Measurements from ENCODE around the gene ROR1.

ROR1 gene

DNA sequence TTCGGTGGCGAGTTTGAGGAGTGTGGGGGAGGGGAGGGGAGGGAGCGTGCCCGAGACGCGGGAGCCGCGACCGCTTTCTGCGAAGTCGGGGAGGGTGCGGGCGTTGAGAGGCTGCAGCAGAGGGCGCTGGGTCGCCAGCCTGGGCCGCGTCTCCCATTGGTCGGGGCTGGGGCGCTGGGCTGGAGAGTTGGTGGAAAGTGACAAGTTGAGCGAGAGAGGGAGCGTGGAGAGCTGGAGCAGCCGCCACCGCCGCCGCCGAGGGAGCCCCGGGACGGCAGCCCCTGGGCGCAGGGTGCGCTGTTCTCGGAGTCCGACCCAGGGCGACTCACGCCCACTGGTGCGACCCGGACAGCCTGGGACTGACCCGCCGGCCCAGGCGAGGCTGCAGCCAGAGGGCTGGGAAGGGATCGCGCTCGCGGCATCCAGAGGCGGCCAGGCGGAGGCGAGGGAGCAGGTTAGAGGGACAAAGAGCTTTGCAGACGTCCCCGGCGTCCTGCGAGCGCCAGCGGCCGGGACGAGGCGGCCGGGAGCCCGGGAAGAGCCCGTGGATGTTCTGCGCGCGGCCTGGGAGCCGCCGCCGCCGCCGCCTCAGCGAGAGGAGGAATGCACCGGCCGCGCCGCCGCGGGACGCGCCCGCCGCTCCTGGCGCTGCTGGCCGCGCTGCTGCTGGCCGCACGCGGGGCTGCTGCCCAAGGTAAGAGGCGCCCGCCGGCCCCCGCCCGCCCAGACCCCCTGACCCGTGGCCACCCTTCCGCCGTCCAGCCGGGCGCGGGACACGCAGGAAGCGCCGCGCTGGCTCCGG, at the start of gene ROR1:
TSS of gene ROR1 (plus strand) at position 203 of the 802 bp plus-strand sequence.
- H3K36me3 Mint-ChIP-seq = no peaks in the 10 kb centered on the region
- no peaks in the 10 kb centered on the region for H3K9me3 Mint-ChIP-seq (ENCODE audit: low read depth)
- H3K4me1 Mint-ChIP-seq (ENCODE audit: low read depth) = peaks cover 19% of the 10 kb centered on the region
- H3K4me3 Mint-ChIP-seq = peak within 1 kb of the TSS; percentile 76
- no peak within 1 kb of the TSS for H3K27ac Mint-ChIP-seq
- peaks cover 41% of the 10 kb centered on the region for H3K27me3 Mint-ChIP-seq

DNA sequence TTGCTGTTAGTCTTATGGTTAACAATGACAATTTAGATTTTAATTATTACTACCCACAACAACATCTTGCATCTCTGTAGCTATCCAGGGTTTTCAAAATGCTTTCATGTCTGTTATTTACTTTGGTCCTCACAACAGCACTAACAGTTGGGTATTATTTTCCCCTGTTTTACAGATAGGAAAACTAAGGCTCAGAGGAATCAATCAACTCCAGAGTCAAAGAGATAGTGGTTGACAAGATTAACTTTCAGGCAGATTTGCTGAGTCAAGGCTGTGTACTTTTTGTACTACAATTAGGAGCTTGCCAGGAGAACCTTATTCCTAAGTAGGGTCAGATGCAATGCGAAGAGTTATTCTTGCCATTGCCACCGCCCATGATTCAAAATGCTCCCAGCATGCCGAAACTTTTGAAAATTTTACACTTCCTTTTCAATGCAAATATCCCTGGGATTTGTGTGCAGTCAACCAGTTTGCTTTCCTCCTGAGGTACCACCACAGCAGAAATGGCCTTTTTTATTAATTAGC, 49.4 kb upstream of the ROR1 start:
- H3K4me3 Mint-ChIP-seq = no peak overlapping the region
- peaks cover 2% of the 10 kb centered on the region for H3K36me3 Mint-ChIP-seq
- H3K9me3 Mint-ChIP-seq (ENCODE audit: low read depth) = no peaks in the 10 kb centered on the region
- H3K4me1 Mint-ChIP-seq (ENCODE audit: low read depth) = no peaks in the 10 kb centered on the region
- H3K27me3 Mint-ChIP-seq = peaks cover 2% of the 10 kb centered on the region
- no peak overlapping the region for H3K27ac Mint-ChIP-seq

DNA sequence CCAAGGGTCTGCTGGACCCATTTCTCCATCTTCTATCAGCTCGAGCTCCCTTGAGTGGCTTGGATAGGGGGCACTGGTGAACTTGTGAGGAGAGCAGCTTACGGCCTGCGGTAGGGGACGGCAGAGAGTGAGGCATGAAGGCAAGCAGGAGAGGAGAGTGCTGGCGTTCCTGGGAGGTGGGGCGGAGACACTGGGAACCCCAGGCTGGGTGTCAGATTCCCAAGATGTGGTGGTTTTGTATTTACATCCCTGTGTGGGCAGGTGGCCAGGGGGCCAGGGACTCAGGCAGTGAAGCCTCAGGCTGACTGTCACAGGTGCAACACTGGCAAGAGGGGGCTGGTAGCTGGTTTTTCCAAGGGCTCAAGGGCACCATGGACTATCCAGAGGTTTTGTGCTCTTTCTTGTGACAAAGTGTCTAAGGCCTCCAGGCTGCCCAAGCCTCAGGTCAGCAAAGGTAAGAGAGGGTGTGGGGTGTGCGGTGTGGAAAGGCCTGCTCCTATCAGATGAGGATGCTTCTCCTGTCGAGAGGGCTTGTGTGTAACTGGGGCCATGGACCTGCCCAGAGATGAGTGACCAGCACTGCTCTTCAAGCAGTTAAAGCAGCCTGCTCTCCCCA, 45.1 kb upstream of the ROR1 start:
- Mint-ChIP-seq H3K27ac (no peak overlapping the region), H3K4me1 (ENCODE audit: low read depth) (no peaks in the 10 kb centered on the region), H3K36me3 (peaks cover 2% of the 10 kb centered on the region), H3K9me3 (ENCODE audit: low read depth) (no peaks in the 10 kb centered on the region), H3K27me3 (no peaks in the 10 kb centered on the region), H3K4me3 (no peak overlapping the region)

DNA sequence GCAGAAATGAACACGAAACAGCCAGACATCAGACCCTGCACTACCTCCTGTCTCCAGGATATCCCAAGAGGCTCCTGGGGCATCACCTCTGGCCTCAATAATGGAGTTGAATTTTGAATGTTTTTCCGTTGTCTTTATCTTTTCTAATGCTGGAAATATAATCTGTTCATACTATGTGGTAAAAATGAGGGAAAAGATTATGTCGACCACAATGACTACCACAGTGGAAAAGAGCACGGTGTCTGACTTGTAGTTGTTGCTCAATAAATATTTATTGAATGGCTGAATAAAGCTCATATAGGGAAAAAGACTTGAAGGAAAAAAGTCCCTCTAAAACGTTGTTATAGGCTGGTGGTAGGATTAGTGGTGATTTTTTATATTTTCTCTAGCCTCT, 44.6 kb upstream of the ROR1 start:
- no peaks in the 10 kb centered on the region for H3K9me3 Mint-ChIP-seq (ENCODE audit: low read depth)
- no peak overlapping the region for H3K27ac Mint-ChIP-seq
- H3K27me3 Mint-ChIP-seq = no peaks in the 10 kb centered on the region
- H3K4me3 Mint-ChIP-seq = no peak overlapping the region
- H3K36me3 Mint-ChIP-seq = peaks cover 2% of the 10 kb centered on the region
- H3K4me1 Mint-ChIP-seq (ENCODE audit: low read depth) = no peaks in the 10 kb centered on the region

DNA sequence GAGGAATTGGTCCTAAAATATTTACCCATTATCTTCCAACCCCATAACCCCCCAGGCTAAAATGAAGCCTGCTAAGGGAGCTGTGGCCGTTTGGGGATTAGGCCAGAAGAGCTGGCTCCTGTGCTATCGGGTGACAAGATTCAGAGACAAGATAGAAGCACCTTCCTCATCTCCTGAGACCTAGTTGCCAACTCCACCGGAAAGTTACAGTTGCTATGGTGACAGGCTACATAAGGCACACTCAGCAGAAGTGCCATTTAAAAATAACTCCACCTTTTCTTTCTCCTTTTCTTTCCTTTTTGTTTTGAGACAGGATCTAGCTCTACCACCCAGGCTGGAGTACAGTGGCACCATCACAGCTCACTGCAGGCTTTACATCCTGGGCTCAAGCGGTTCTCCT, 43.6 kb upstream of the ROR1 start:
- no peak overlapping the region for H3K27ac Mint-ChIP-seq
- no peaks in the 10 kb centered on the region for H3K4me1 Mint-ChIP-seq (ENCODE audit: low read depth)

DNA sequence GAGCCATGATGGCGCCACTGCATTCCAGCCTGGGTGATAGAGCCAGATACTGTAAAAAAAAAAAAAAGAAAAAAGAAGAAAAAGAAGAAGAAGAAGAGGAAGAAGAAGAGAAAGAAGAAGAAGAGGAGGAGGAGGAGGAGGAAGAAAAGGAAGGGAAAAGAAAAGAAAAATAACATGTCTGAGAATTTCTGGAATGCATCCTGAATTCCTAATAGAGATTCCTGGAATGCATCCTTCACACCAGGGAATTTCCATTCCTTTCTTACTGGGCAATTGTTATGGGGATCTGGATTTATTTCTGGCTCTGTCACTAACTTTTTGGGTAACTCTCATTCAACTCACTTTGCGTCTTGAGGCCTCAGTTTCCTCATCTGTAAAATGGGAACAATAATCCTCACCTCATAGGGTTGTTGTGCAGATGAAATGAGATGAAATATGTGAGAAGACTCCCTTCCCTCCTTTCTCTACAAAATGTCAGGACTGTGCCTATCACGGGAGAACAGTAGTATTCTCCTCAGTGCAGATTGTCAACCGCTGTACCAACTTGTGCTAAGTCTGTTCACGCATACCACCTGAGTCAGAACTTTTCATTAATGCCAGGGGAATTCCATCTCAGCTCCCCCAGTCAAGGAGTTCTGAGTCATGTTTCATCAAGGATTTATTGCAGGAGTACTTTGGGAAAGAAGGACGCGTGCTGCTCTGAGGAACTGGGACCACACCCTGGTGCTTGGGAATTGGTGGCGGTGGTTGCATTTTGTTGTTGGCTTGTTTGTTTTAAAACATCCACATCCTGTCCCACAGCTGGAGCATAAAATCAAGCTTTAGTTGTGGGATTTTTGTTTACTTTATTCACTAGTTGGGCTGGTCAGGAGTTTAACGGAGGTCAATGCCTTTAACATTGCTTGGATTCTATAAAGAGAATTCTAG, 42.4 kb upstream of the ROR1 start:
- peaks cover 2% of the 10 kb centered on the region for H3K36me3 Mint-ChIP-seq
- H3K27ac Mint-ChIP-seq = no peak overlapping the region
- no peaks in the 10 kb centered on the region for H3K9me3 Mint-ChIP-seq (ENCODE audit: low read depth)
- no peaks in the 10 kb centered on the region for H3K27me3 Mint-ChIP-seq
- H3K4me3 Mint-ChIP-seq = no peak overlapping the region
- H3K4me1 Mint-ChIP-seq (ENCODE audit: low read depth) = no peaks in the 10 kb centered on the region

More for the DNA sequence above, 43.6 kb upstream of the ROR1 start:
- Mint-ChIP-seq H3K36me3 (peaks cover 2% of the 10 kb centered on the region), H3K4me3 (no peak overlapping the region), H3K27me3 (no peaks in the 10 kb centered on the region), H3K9me3 (ENCODE audit: low read depth) (no peaks in the 10 kb centered on the region)

DNA sequence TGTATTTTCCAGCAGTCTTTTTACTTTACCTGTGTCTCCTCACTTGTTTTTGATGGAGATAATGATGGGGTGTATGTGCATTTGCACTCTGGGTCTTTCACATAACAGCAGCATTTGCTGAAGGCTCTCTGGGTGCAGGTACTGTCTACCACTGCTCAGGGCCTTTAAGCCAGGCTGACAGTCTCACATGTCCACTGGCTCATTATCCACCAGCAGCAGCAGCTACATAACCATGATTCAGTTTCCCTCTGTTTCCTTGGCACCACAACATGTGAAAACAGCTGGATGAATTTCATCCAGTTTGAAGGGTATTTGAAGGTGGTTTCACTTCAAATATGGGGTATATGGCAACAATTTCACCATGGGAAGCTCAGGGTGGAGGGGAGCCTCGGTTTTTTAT, 41.2 kb upstream of the ROR1 start:
- no peaks in the 10 kb centered on the region for H3K36me3 Mint-ChIP-seq
- H3K9me3 Mint-ChIP-seq (ENCODE audit: low read depth) = no peaks in the 10 kb centered on the region
- H3K27ac Mint-ChIP-seq = no peak overlapping the region
- H3K27me3 Mint-ChIP-seq = no peaks in the 10 kb centered on the region
- H3K4me3 Mint-ChIP-seq = no peak overlapping the region
- H3K4me1 Mint-ChIP-seq (ENCODE audit: low read depth) = no peaks in the 10 kb centered on the region

DNA sequence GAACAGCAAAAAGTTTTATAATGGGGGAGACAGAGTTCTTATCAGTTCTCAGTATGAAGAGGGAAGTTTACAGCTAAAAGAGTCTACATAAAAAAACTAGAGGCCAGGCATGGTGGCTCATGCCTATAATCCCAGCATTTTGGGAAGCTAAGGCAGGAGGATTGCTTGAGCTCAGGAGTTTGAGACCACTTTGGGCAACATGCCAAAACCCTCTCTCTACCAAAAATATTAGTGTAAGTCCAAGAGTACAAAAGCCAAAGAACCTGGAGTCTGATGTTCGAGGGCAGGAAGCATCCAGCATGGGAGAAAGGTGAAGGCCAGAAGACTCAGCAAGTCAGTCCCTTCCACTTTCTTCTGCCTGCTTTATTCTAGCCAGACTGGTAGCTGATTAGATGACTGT, 35.0 kb upstream of the ROR1 start:
- H3K27me3 Mint-ChIP-seq = peaks cover 12% of the 10 kb centered on the region
- no peak overlapping the region for H3K4me3 Mint-ChIP-seq
- no peaks in the 10 kb centered on the region for H3K9me3 Mint-ChIP-seq (ENCODE audit: low read depth)
- H3K4me1 Mint-ChIP-seq (ENCODE audit: low read depth) = peaks cover 1% of the 10 kb centered on the region
- no peak overlapping the region for H3K27ac Mint-ChIP-seq
- no peaks in the 10 kb centered on the region for H3K36me3 Mint-ChIP-seq

DNA sequence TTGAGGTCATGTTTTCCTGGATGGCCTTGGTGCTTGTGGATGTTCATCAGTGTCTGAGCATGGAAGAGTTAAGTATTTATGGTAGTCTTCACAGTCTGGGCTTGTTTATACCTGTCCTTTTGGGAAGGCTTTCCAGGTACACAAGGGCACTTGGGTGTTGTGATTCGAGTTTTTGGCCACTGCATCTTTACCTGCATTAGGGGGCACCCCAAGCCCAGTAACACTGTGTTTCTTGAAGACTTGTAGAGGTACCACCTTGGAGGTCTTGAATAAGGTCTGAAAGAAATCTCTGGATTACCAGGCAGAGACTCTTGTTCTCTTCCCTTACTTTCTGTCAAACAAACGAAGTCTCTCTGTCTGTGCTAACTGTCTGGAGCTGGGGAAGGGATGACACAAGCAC, 34.4 kb upstream of the ROR1 start:
- H3K27me3 Mint-ChIP-seq = peaks cover 12% of the 10 kb centered on the region
- H3K27ac Mint-ChIP-seq = no peak overlapping the region
- H3K4me3 Mint-ChIP-seq = no peak overlapping the region
- H3K4me1 Mint-ChIP-seq (ENCODE audit: low read depth) = peaks cover 1% of the 10 kb centered on the region
- H3K9me3 Mint-ChIP-seq (ENCODE audit: low read depth) = no peaks in the 10 kb centered on the region
- no peaks in the 10 kb centered on the region for H3K36me3 Mint-ChIP-seq

DNA sequence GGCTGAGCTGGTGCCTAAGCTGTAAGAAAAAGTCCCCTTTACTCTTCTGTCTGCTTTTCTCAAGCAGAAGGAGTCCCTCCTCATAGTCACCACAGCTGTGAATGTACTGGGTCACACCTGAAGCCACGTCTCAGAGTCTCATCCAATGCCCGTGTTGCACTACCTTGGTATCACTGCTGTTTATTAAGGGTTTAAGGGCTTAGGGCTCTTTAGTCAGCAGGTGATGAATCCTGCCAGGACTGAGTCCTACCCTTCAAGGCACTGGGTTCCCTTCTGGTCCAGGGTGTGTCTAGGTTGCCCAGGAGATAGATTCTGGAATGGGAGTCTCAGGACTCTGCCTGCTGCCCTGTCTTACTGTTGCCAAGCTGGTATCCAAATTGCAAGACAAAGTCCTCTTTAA, 33.4 kb upstream of the ROR1 start:
- Mint-ChIP-seq H3K9me3 (ENCODE audit: low read depth) (peaks cover 2% of the 10 kb centered on the region), H3K36me3 (no peaks in the 10 kb centered on the region), H3K27me3 (peaks cover 14% of the 10 kb centered on the region), H3K4me1 (ENCODE audit: low read depth) (peaks cover 3% of the 10 kb centered on the region), H3K4me3 (no peak overlapping the region), H3K27ac (no peak overlapping the region)

DNA sequence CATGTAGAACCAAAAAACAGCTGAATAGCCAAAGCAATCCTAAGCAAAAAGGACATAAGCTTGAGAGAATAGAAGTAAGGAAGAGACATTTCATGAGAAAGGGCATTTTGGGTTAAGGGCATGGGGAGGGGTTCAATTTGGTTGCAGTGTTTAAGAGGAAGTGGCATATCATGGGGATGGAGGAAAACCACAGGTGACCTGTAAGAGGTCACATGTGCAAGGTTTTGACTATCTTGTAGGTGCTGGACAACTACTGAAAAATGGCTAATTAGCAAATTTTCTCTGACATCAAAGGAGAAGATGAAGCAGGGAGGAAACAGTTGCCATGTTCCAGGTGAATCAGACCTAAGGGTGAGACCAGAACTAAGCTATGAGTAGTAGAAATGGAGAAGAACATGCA, 31.3 kb upstream of the ROR1 start:
- Mint-ChIP-seq H3K4me1 (ENCODE audit: low read depth) (peaks cover 3% of the 10 kb centered on the region), H3K9me3 (ENCODE audit: low read depth) (peaks cover 4% of the 10 kb centered on the region), H3K27me3 (peaks cover 14% of the 10 kb centered on the region), H3K4me3 (no peak overlapping the region), H3K36me3 (no peaks in the 10 kb centered on the region), H3K27ac (no peak overlapping the region)

DNA sequence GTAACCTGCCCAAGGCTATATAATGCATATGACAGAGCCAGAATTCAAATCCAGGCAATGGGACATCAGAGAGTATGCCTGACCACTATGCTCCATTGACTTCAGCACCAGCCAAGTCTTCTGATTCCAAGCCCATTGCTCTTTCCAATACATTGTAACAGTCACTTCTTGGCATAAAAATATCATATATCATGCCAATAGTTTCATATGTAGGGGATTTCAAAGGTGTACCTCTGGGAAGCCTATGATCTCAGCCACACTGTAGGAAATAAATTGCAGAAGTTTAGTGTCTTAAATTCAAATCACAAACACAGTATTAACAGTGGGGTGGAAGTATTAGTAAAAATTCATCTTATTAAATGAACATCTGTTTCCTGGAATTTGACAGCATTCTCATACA, 30.0 kb upstream of the ROR1 start:
- H3K4me3 Mint-ChIP-seq = no peak overlapping the region
- H3K36me3 Mint-ChIP-seq = no peaks in the 10 kb centered on the region
- H3K27me3 Mint-ChIP-seq = peaks cover 11% of the 10 kb centered on the region
- no peak overlapping the region for H3K27ac Mint-ChIP-seq
- peaks cover 4% of the 10 kb centered on the region for H3K9me3 Mint-ChIP-seq (ENCODE audit: low read depth)
- H3K4me1 Mint-ChIP-seq (ENCODE audit: low read depth) = peaks cover 3% of the 10 kb centered on the region

DNA sequence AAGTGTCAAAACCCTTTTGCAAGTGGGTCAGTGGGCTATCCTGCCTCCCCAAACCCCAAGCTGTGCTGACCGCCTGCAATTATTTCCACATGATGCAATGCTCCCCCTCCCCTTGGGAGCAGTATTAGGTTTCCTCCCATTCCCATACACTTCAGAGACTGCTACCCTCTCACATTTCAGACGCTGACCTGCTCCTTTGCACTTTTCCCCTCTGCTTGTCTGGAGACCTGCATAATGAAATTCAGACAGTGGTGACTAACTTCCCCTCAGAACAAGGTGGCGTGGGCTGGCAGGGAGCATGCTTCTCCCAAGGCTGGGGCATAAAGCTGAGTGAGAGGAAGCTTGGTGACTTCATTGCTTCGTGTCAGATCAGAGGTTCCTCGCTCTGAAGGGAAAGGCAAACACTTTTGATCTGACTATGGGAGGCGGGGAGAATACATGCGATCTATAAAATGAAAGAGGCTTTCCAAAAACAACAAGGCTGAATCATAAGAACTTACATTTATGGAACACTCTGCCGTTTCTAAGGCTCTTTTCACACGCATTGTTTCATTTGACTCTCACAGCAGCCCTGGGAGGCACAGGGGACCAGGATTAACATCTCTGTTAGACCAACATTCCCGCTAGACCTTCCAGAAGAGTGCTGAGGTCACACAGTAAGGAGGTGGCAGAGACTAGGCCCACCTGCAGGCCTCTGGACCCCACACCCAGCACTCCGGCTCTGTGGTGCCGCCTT, 27.5 kb upstream of the ROR1 start:
- Mint-ChIP-seq H3K4me3 (no peak overlapping the region), H3K27me3 (peaks cover 6% of the 10 kb centered on the region), H3K4me1 (ENCODE audit: low read depth) (peaks cover 3% of the 10 kb centered on the region), H3K9me3 (ENCODE audit: low read depth) (peaks cover 4% of the 10 kb centered on the region), H3K27ac (no peak overlapping the region), H3K36me3 (no peaks in the 10 kb centered on the region)

DNA sequence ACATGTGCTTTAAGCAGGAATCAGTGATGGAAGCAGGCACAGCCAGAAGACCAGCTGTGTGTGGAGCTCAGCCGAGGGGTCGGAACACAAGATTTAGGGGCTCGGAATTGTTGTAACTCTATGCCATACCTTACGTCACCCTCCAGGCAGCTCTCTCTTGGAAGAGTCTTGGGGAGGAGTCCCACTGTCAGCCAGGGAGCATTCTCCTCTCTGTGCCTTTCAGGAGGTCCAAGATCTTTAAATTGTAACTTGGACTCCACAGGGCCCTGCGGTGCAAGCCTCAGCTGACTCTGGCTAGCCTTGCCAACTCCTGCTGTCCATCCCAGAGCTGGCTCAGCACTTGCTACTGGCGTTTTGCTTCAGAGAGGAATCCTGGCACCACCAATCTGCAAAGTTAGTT, 26.4 kb upstream of the ROR1 start:
- peaks cover 1% of the 10 kb centered on the region for H3K4me1 Mint-ChIP-seq (ENCODE audit: low read depth)
- no peaks in the 10 kb centered on the region for H3K36me3 Mint-ChIP-seq
- peaks cover 4% of the 10 kb centered on the region for H3K9me3 Mint-ChIP-seq (ENCODE audit: low read depth)
- H3K27me3 Mint-ChIP-seq = peaks cover 9% of the 10 kb centered on the region
- no peak overlapping the region for H3K27ac Mint-ChIP-seq
- H3K4me3 Mint-ChIP-seq = no peak overlapping the region
